Calu3 (cell line): Measurements from ENCODE around the gene TEX9. TPM values are rescaled to one million over a fixed set of nuclear protein-coding genes. Genes with fewer than 3 reads are reported as not detected.

ENCODE experiments used
- BruUV-seq: library from RNA; stranded (reverse); fragments of 400-500 nt; replicated peaks from 2 replicates; lab custom pipeline; 2021; lab: Mats Ljungman, UMichigan
- CTCF ChIA-PET: fragments of 300-600 bp; sonication (Branson Sonifier 250); formaldehyde crosslinking; loops from one replicate; lab custom pipeline; 2022; ENCODE audit warnings: antibody characterized with exemption; lab: Charles Lee
- DNase-seq: peaks from one replicate; pipeline ENCODE4 v3.0.0; 2022
- H3K27ac Mint-ChIP-seq: one replicate; pipeline ENCODE4 v1.8.0; 2022; ENCODE audit warnings: mixed read lengths; ENCODE audit not compliant: unreplicated experiment
- H3K27me3 Mint-ChIP-seq: one replicate; pipeline ENCODE4 v1.8.0; 2022; ENCODE audit warnings: mixed read lengths; ENCODE audit not compliant: unreplicated experiment
- H3K36me3 Mint-ChIP-seq: one replicate; pipeline ENCODE4 v1.8.0; 2022; ENCODE audit warnings: mild to moderate bottlenecking, moderate library complexity, mixed read lengths; ENCODE audit not compliant: insufficient read depth, unreplicated experiment
- H3K4me1 Mint-ChIP-seq: one replicate; pipeline ENCODE4 v1.8.0; 2022; ENCODE audit warnings: mild to moderate bottlenecking, low read depth, mixed read lengths; ENCODE audit not compliant: unreplicated experiment
- H3K4me3 Mint-ChIP-seq: one replicate; pipeline ENCODE4 v1.8.0; 2022; ENCODE audit warnings: mild to moderate bottlenecking, low read depth, moderate library complexity, mixed read lengths; ENCODE audit not compliant: unreplicated experiment
- H3K9me3 Mint-ChIP-seq: one replicate; pipeline ENCODE4 v1.8.0; 2022; ENCODE audit warnings: low read depth, mixed read lengths; ENCODE audit not compliant: unreplicated experiment
- CTCF ChIP-seq: fragments of 200-600 bp; IDR thresholded peaks from one replicate; pipeline ENCODE4 v1.8.0; 2022; ENCODE audit warnings: antibody characterized with exemption; ENCODE audit not compliant: unreplicated experiment
- intact Hi-C: fragments of 100-400 bp; cut with micrococcal nuclease; formaldehyde crosslinking; loops from one replicate; pipeline ENCODE4 v1.10.0; 2022; ENCODE audit not compliant: unreplicated experiment
- total RNA-seq: library from RNA; stranded (reverse); gene quantifications from 2 replicates; pipeline ENCODE4 v1.2.3, GENCODE V29; 2022

TEX9 gene
- total RNA-seq, 1 experiment from 2014 or later, result 13.3 TPM

DNA sequence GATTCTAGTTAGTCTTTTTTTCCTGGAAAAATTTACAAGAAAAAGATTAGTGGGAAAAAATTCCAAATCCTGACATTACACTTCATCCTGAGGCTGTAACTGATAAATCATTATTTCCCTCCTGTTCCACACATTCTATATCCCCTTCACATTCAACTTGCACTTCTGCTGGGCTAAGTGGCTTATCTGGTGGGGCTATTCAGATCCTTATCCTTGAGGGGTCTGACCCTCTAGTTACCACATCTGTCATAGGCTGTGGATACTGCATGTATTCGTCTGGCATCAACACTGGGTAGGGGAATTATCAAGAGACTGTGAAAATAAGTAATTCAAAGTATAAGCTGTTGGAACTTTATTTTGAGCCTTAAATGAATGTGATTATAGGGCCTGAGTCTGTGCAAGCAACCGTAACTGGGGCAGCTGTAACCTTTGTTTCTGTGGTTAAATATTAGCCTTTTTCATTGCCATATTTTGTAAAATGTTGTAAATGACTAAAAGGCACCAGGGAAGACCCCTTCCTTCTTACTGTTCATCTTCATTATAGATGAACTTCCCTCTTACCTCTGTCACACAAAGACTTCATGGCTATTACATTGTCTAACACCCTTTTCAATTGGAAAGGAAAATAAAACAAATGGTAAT lies 28.0 kb upstream of the TEX9 start:
- CTCF ChIA-PET, result interaction anchor here (0.7 kb wide), 1 partner anchor 179 kb away, joined by 3 read pairs; no protein-coding TSS in a partner anchor
- TF ChIP-seq CTCF, result no peak
- no peak for DNase-seq
- no TSS peak for BruUV-seq
- Mint-ChIP-seq H3K4me1 (no peaks in the 10 kb centered on the region), H3K27me3 (no peaks in the 10 kb centered on the region), H3K27ac (no peak overlapping the region), H3K9me3 (no peaks in the 10 kb centered on the region), H3K4me3 (no peak overlapping the region), H3K36me3 (no peaks in the 10 kb centered on the region)
- intact Hi-C loops, result no loop called here

GRCh38 chr15:56339594-56339993 lies 25.6 kb upstream of the TEX9 start:
- BruUV-seq, result no TSS peak
- TF ChIP-seq CTCF, result no peak
- CTCF ChIA-PET, result no interaction called here
- H3K36me3 Mint-ChIP-seq, result no peaks in the 10 kb centered on the region
- H3K4me1 Mint-ChIP-seq, result no peaks in the 10 kb centered on the region
- intact Hi-C loops, result no loop called here
- DNase-seq, result no peak
- no peak overlapping the region for H3K4me3 Mint-ChIP-seq
- H3K27ac Mint-ChIP-seq, result no peak overlapping the region
- H3K9me3 Mint-ChIP-seq, result no peaks in the 10 kb centered on the region
- no peaks in the 10 kb centered on the region for H3K27me3 Mint-ChIP-seq

DNA sequence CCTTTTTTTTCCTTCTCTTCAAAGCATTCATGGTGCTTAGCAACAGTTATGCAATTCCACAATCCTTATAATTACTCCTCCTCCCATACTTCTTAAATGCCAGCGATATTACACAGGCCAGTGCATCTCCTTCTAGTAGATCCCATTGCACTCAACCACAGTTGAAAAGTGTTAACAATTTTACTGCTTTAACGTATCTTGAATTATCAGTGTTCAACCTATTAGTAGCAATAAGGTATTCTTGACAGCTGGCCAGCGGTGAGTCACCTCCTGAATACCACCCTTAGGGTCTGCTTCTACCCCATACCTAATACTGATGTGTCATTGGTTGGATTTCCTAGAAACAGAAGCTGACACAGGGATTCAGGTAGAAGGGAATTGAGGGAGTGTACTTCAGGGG lies 24.0 kb upstream of the TEX9 start:
- H3K4me1 Mint-ChIP-seq, result no peaks in the 10 kb centered on the region
- no peaks in the 10 kb centered on the region for H3K27me3 Mint-ChIP-seq
- intact Hi-C loops, result no loop called here
- no peak overlapping the region for H3K4me3 Mint-ChIP-seq
- DNase-seq, result no peak
- H3K9me3 Mint-ChIP-seq, result no peaks in the 10 kb centered on the region
- no peaks in the 10 kb centered on the region for H3K36me3 Mint-ChIP-seq
- H3K27ac Mint-ChIP-seq, result no peak overlapping the region
- CTCF ChIA-PET, result no interaction called here
- no peak for TF ChIP-seq CTCF
- BruUV-seq, result no TSS peak

GRCh38 chr15:56342653-56343052 lies 22.6 kb upstream of the TEX9 start:
- H3K9me3 Mint-ChIP-seq, result no peaks in the 10 kb centered on the region
- no peaks in the 10 kb centered on the region for H3K27me3 Mint-ChIP-seq
- H3K27ac Mint-ChIP-seq, result no peak overlapping the region
- DNase-seq, result no peak
- H3K36me3 Mint-ChIP-seq, result no peaks in the 10 kb centered on the region
- no peak for TF ChIP-seq CTCF
- H3K4me3 Mint-ChIP-seq, result no peak overlapping the region
- CTCF ChIA-PET, result no interaction called here
- intact Hi-C loops, result no loop called here
- H3K4me1 Mint-ChIP-seq, result no peaks in the 10 kb centered on the region
- BruUV-seq, result no TSS peak
